Measurements from ENCODE around the gene BEGAIN. TPM values are rescaled to one million over a fixed set of nuclear protein-coding genes. Genes with fewer than 3 reads are reported as not detected.

The BEGAIN gene
- total RNA-seq, 2 donors from 2014 or later: 0.91 to 1.3 TPM

GRCh38 chr14:100618763-100619320 lies 31.6 kb upstream of the BEGAIN start:
- Mint-ChIP-seq H3K27ac (no peak overlapping the region), H3K9me3 (no peaks in the 10 kb centered on the region), H3K27me3 (ENCODE audit: insufficient read depth) (peaks cover 9% of the 10 kb centered on the region), H3K36me3 (ENCODE audit: low read depth) (no peaks in the 10 kb centered on the region), H3K4me3 (no peak overlapping the region), H3K4me1 (no peaks in the 10 kb centered on the region)
- 85 to 92% methylated on average over 8 to 10 of the region's 10 CpGs for WGBS, 2 experiments (ENCODE audit: insufficient coverage in 1 of 2, insufficient read length in 1 of 2)
- Histone ChIP-seq H3K36me3 (ENCODE audit: control insufficient read depth, insufficient read depth, low read length) (no peaks in the 10 kb centered on the region), H3K4me1 (ENCODE audit: control insufficient read depth, insufficient read depth, low read length) (no peaks in the 10 kb centered on the region), H3K9ac (ENCODE audit: extremely low read depth, low read length, poor library complexity, severe bottlenecking) (no peak overlapping the region), H3K27me3 (ENCODE audit: control insufficient read depth, insufficient read depth, low read length, poor library complexity, severe bottlenecking) (no peaks in the 10 kb centered on the region), H3K9me3 (ENCODE audit: control insufficient read depth, low read length) (no peaks in the 10 kb centered on the region), H3K4me3 (ENCODE audit: low read length) (no peak overlapping the region), H3K27ac (ENCODE audit: low read depth, low read length) (no peak overlapping the region)
- TF ChIP-seq CTCF (conservative IDR thresholded peaks at IDR 0.05): no peak
- no peak for DNase-seq

- TF ChIP-seq CTCF (conservative IDR thresholded peaks at IDR 0.05): no peak
- DNase-seq: peak; percentile 50
- Mint-ChIP-seq H3K27ac (no peak overlapping the region), H3K27me3 (ENCODE audit: insufficient read depth) (peaks cover 7% of the 10 kb centered on the region), H3K36me3 (ENCODE audit: low read depth) (no peaks in the 10 kb centered on the region), H3K9me3 (no peaks in the 10 kb centered on the region), H3K4me3 (no peak overlapping the region), H3K4me1 (no peaks in the 10 kb centered on the region)
- Histone ChIP-seq H3K27me3 (ENCODE audit: control insufficient read depth, insufficient read depth, low read length, poor library complexity, severe bottlenecking) (no peaks in the 10 kb centered on the region), H3K27ac (ENCODE audit: low read depth, low read length) (no peak overlapping the region), H3K4me3 (ENCODE audit: low read length) (no peak overlapping the region), H3K9me3 (ENCODE audit: control insufficient read depth, low read length) (no peaks in the 10 kb centered on the region), H3K36me3 (ENCODE audit: control insufficient read depth, insufficient read depth, low read length) (no peaks in the 10 kb centered on the region), H3K4me1 (ENCODE audit: control insufficient read depth, insufficient read depth, low read length) (no peaks in the 10 kb centered on the region), H3K9ac (ENCODE audit: extremely low read depth, low read length, poor library complexity, severe bottlenecking) (no peak overlapping the region)
- WGBS, 2 experiments (ENCODE audit: insufficient coverage in 1 of 2, insufficient read length in 1 of 2): 71 to 74% methylated on average over 6 to 9 of the region's 9 CpGs
Measured at GRCh38 chr14:100618318-100618693, 31.1 kb upstream of the BEGAIN start.

- Histone ChIP-seq H3K27me3 (ENCODE audit: control insufficient read depth, insufficient read depth, low read length, poor library complexity, severe bottlenecking) (no peaks in the 10 kb centered on the region), H3K27ac (ENCODE audit: low read depth, low read length) (no peak overlapping the region), H3K9ac (ENCODE audit: extremely low read depth, low read length, poor library complexity, severe bottlenecking) (no peak overlapping the region), H3K9me3 (ENCODE audit: control insufficient read depth, low read length) (no peaks in the 10 kb centered on the region), H3K36me3 (ENCODE audit: control insufficient read depth, insufficient read depth, low read length) (no peaks in the 10 kb centered on the region), H3K4me1 (ENCODE audit: control insufficient read depth, insufficient read depth, low read length) (no peaks in the 10 kb centered on the region), H3K4me3 (ENCODE audit: low read length) (no peak overlapping the region)
- Mint-ChIP-seq H3K9me3 (no peaks in the 10 kb centered on the region), H3K27me3 (ENCODE audit: insufficient read depth) (peaks cover 4% of the 10 kb centered on the region), H3K27ac (no peak overlapping the region), H3K4me3 (no peak overlapping the region), H3K4me1 (no peaks in the 10 kb centered on the region), H3K36me3 (ENCODE audit: low read depth) (no peaks in the 10 kb centered on the region)
- no peak for TF ChIP-seq CTCF (conservative IDR thresholded peaks at IDR 0.05)
- WGBS, 2 experiments (ENCODE audit: insufficient coverage in 1 of 2, insufficient read length in 1 of 2): 91 to 93% methylated on average over 15 to 20 of the region's 20 CpGs
- peak; percentile 39 for DNase-seq
Measured at GRCh38 chr14:100617410-100618317, 30.4 kb upstream of the BEGAIN start.
